Heart left ventricle (tissue), 16 donors: ENCODE data around the gene SNRNP40. TPM values are rescaled to one million over a fixed set of nuclear protein-coding genes. Genes with fewer than 3 reads are reported as not detected.

ENCODE experiments used
- ATAC-seq, 4 donors: fragments of 200-7000 bp; cut with Tn5 transposase; one replicate each; pipeline ENCODE4 v1.9.1; 2020 to 2022; ENCODE audit warnings: moderate library complexity in 4 of 4, mild to moderate bottlenecking in 3 of 4, moderate number of reproducible peaks in 1 of 4
- DNase-seq, 5 donors: peaks; one replicate each; pipeline ENCODE4 v3.0.0-alpha.2; 2020
- H3K27ac ChIP-seq, 12 donors: fragments of 200-600 bp; sonication (generic) in 4 of 12; one replicate each; pipeline versions ENCODE4 v1.5.0 to v1.8.0; 2016 to 2022; ENCODE audit warnings: mild to moderate bottlenecking in 2 of 12
- H3K27me3 ChIP-seq, 9 donors: fragments of 200-600 bp; sonication (generic) in 2 of 9; one replicate each; pipeline versions ENCODE4 v1.5.1 to v1.8.0; 2016 to 2022; ENCODE audit warnings: mild to moderate bottlenecking in 3 of 9
- H3K36me3 ChIP-seq, 9 donors: fragments of 200-600 bp; sonication (generic) in 2 of 9; one replicate each; pipeline versions ENCODE4 v1.5.0 to v1.8.0; 2018 to 2022; ENCODE audit warnings: mild to moderate bottlenecking in 2 of 9
- H3K4me1 ChIP-seq, 12 donors: fragments of 200-600 bp; sonication (generic) in 4 of 12; one replicate each; pipeline versions ENCODE4 v1.5.0 to v1.8.0; 2016 to 2022; ENCODE audit warnings: mild to moderate bottlenecking in 3 of 12
- H3K4me3 ChIP-seq, 12 donors: fragments of 200-600 bp; sonication (generic) in 4 of 12; one replicate each; pipeline versions ENCODE4 v1.5.0 to v1.8.0; 2017 to 2022; ENCODE audit warnings: mild to moderate bottlenecking in 9 of 12, moderate library complexity in 4 of 12
- H3K9me3 ChIP-seq, 12 donors: fragments of 200-600 bp; sonication (generic) in 4 of 12; one replicate each; pipeline versions ENCODE4 v1.5.0 to v1.8.0; 2016 to 2022; ENCODE audit warnings: mild to moderate bottlenecking in 1 of 12
- POLR2A ChIP-seq, 2 donors: fragments of 450-650 bp; IDR thresholded peaks; one replicate each; pipeline ENCODE4 v1.6.1; 2017; ENCODE audit warnings: antibody characterized with exemption in 2 of 2, mild to moderate bottlenecking in 2 of 2, moderate library complexity in 2 of 2
- WGBS, 4 donors: extraction: QIAGEN DNeasy Blood & Tissue Kit in 2 of 4; methylation state at CpG; one replicate each; pipeline versions ENCODE4 v1.1.5 to v1.1.7; 2013 to 2018; 5-methylcytosine and 5-hydroxymethylcytosine counted together
- intact Hi-C, 10 donors: fragments of 100-400 bp; cut with DNase I; formaldehyde crosslinking; loops; one replicate each; pipeline versions ENCODE4 v1.11.1 to v1.14.2; 2022
- polyA plus RNA-seq, 2 donors: library from polyadenylated mRNA; stranded (reverse); fragments of 200-250 nt; gene quantifications; one replicate each; pipeline ENCODE4 v1.2.3, GENCODE V29; 2013
- total RNA-seq, 9 donors: library from RNA; depleted of rRNA in 2 of 9; stranded (reverse); fragments of >200 nt in 2 of 9; fragmentation: NEBNext Ultra II Directional in 3 of 9; extraction: Animal tissue kit (Norgen Biotek cat#: 25700) in 3 of 9; gene quantifications; one replicate each; pipeline versions ENCODE4 v1.1.0 to v1.2.4, GENCODE V29; 2016 to 2023
- TF ChIP-seq, protein P1 (sequence below), 12 donors: fragments of 200-600 bp; sonication (generic) in 4 of 12; IDR thresholded peaks; one replicate each; pipeline versions ENCODE4 v1.5.0 to v1.8.0; 2018 to 2022; ENCODE audit warnings: antibody characterized with exemption in 12 of 12, mild to moderate bottlenecking in 5 of 12
- donor health status: ischemic (EF 13 %, LVEDD 7.1; RV severe dilation, severe dysfunction).
- donor health status: healthy with polysubstance abuse.
- donor health status: DM: no; HTN: yes; CAD: no.
- donor health status: DM: no; HTN: no; CAD: no.
- donor health status: ischemic (EF 25% LVEDD 6.9; RV normal size, moderate dysfunction).
- donor health status: ischemic (EF 25% LVEDD 5.7; RV mildly dilated, moderate dysfunction).
- donor health status: healthy.
- donor health status: DM: yes; HTN: yes; CAD: no.
- donor health status: ischemic (EF 35%, LVEDD 5.7; RV mildly dilated, moderate dysfunction).
- donor health status: nonischemic (EF 11% LVEDD 7.7; RV severe dilation, severe dysfunction).
- donor health status: DM: yes; HTN: yes; CAD: no.
- donor health status: PGD.
- donor health status: ischemic (EF 29% LVEDD 5.4; RV normal size, mild dysfunction).
- donor health status: nonischemic (EF 23%, LVEDD 6.1; RV moderate dilation, normal function).

SNRNP40 gene
- total and polyA plus RNA-seq, 11 donors: 8.6 to 26.0 (median 17.6) TPM

DNA sequence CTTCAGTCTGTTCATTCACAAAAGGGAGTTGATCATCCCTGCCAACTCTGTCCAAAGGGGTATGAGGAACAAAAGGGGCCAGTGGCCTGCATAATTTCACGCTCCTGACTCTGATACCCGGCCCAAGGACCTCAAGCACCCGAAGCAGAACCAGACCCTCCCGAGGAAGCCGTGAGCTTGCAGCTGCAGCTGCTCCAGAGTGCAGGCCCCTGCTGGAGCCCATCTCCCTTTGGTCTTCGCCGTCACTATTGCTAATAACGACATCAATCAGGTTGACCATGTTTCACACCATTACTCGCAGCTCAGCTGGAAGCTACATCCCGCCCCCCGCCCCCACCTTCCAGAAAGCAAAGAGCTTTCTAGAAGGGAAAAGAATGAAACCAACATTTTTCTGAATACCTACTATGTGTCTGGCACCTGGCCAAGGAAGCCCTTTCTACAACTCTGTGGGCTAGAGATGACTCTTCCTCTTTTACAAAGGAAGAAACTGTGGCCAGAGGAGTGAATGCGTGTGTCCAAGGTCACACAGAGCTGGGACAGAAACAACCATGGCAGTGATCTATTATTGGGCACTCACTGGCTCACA, 62.4 kb downstream of the SNRNP40 start:
- DNase-seq (no peak), ATAC-seq (no peak)
- intact Hi-C loops: no loop called here
- TF ChIP-seq, protein P1, sequence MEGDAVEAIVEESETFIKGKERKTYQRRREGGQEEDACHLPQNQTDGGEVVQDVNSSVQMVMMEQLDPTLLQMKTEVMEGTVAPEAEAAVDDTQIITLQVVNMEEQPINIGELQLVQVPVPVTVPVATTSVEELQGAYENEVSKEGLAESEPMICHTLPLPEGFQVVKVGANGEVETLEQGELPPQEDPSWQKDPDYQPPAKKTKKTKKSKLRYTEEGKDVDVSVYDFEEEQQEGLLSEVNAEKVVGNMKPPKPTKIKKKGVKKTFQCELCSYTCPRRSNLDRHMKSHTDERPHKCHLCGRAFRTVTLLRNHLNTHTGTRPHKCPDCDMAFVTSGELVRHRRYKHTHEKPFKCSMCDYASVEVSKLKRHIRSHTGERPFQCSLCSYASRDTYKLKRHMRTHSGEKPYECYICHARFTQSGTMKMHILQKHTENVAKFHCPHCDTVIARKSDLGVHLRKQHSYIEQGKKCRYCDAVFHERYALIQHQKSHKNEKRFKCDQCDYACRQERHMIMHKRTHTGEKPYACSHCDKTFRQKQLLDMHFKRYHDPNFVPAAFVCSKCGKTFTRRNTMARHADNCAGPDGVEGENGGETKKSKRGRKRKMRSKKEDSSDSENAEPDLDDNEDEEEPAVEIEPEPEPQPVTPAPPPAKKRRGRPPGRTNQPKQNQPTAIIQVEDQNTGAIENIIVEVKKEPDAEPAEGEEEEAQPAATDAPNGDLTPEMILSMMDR (IDR thresholded peaks at IDR 0.05): no peak
- Histone ChIP-seq H3K4me1 (peaks cover 0 to 5% (median 3%) of the 10 kb centered on the region in 12 donors), H3K4me3 (no peak overlapping the region), H3K27ac (no peak overlapping the region), H3K9me3 (no peaks in the 10 kb centered on the region), H3K36me3 (no peaks in the 10 kb centered on the region), H3K27me3 (peaks cover 3 to 50% (median 9%) of the 10 kb centered on the region in 9 donors)
- whole genome bisulfite sequencing, 4 donors: 58 to 67% (median 60%) methylated on average over 11 to 12 of the region's 12 CpGs

DNA sequence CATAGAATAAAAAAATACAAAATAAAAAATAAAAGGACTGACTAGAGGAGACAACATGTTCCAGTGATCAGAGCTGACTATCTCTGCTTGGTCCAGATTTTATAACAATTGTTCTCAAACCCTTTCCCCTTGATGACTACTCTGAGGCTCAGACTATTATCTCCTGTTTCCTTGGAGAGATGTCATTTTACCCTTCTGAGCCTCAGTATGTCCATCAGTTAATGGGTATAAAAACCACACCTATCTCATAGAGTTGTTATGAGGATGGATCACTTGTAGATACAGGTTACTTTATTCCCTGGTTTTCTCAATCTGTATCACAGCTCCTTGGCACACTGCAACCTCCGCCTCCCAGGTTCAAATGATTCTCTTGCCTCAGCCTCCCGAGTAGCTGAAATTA, 63.9 kb downstream of the SNRNP40 start:
- TF ChIP-seq POLR2A (IDR thresholded peaks at IDR 0.05): no peak
- TF ChIP-seq, protein P1 (IDR thresholded peaks at IDR 0.05): no peak
- Histone ChIP-seq H3K4me3 (no peak overlapping the region), H3K36me3 (no peaks in the 10 kb centered on the region), H3K27me3 (peaks cover 0 to 35% (median 9%) of the 10 kb centered on the region in 9 donors), H3K9me3 (no peaks in the 10 kb centered on the region), H3K4me1 (no peaks in the 10 kb centered on the region), H3K27ac (no peak overlapping the region)
- no peak for DNase-seq
- intact Hi-C loops: no loop called here
- 94 to 98% (median 95%) methylated on average over 2 of the region's 2 CpGs for WGBS, 4 donors
- no peak for ATAC-seq

DNA sequence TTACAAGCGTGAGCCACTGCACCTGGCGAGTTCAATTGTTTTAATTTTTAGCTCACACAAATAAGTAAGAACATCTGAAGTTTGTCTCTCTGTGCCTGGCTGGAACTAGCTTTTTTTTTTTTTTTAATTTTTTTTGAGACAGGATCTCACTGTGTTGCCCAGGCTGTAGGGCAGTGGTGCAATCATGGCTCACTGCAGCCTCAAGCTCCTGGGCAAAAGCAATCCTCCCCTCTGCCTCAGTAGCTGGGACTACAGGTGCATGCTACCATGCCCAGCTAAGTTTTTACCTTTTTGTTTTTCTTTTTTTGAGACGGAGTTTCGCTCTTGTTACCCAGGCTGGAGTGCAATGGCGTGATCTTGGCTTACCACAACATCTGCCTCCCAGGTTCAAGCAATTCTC, 64.8 kb downstream of the SNRNP40 start:
- intact Hi-C loops: no loop called here
- H3K4me1 ChIP-seq: no peaks in the 10 kb centered on the region
- DNase-seq (no peak), ATAC-seq (no peak)
- H3K36me3 ChIP-seq: no peaks in the 10 kb centered on the region
- TF ChIP-seq POLR2A (IDR thresholded peaks at IDR 0.05): no peak
- TF ChIP-seq, protein P1 (IDR thresholded peaks at IDR 0.05): no peak
- peaks cover 0 to 27% (median 3%) of the 10 kb centered on the region in 9 donors for H3K27me3 ChIP-seq
- H3K27ac ChIP-seq: no peak overlapping the region
- WGBS, 4 donors: 92 to 97% (median 94%) methylated on average over 5 of the region's 5 CpGs
- H3K4me3 ChIP-seq: no peak overlapping the region
- H3K9me3 ChIP-seq: no peaks in the 10 kb centered on the region

DNA sequence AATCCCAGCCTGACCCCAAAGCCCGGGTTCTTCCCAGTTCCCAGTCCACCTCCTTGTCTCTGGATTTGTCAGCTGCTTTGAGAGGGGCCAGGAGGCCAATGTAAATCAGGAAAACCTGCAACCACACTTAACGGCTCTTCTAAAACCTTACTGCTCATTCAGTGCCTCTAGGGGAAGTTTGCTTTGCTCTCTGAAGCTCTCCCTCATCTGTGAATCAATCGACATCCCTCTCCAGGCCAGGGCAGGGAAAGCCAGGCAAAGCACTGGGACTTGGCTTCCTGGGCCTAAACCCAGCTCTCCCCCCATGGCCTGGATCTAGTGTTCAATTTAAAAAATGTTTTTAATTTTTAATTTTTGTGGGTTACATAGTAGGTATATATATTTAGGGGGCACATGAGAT, 66.2 kb downstream of the SNRNP40 start:
- TF ChIP-seq, protein P1 (IDR thresholded peaks at IDR 0.05): no peak
- no peak for TF ChIP-seq POLR2A (IDR thresholded peaks at IDR 0.05)
- intact Hi-C loops: no loop called here
- Histone ChIP-seq H3K4me1 (no peaks in the 10 kb centered on the region), H3K36me3 (no peaks in the 10 kb centered on the region), H3K4me3 (no peak overlapping the region), H3K27ac (no peak overlapping the region), H3K9me3 (no peaks in the 10 kb centered on the region), H3K27me3 (peaks cover 0 to 15% (median 0%) of the 10 kb centered on the region in 9 donors)
- WGBS, 4 donors: 54 to 71% (median 65%) methylated on average over 2 to 3 of the region's 3 CpGs
- DNase-seq (no peak), ATAC-seq (no peak)
